HEK293T (cell line): ENCODE results near the gene DOK1.

Source experiments
- ARNT ChIP-seq: fragments of 450-650 bp; IDR thresholded peaks from 2 replicates; pipeline ENCODE4 v1.6.1; 2017; ENCODE audit warnings: mild to moderate bottlenecking
- BHLHE40 ChIP-seq: fragments of 450-650 bp; IDR thresholded peaks from 2 replicates; pipeline ENCODE4 v1.6.1; 2016; ENCODE audit warnings: mild to moderate bottlenecking, moderate library complexity, borderline replicate concordance
- CTBP1 ChIP-seq: fragments of 450-650 bp; IDR thresholded peaks from 2 replicates; pipeline ENCODE4 v1.6.1; 2016; ENCODE audit warnings: borderline replicate concordance
- FOXM1 ChIP-seq: fragments of 450-650 bp; IDR thresholded peaks from 2 replicates; pipeline ENCODE4 v1.6.1; 2017; ENCODE audit warnings: mild to moderate bottlenecking, borderline replicate concordance
- L3MBTL2 ChIP-seq: fragments of 450-650 bp; conservative IDR thresholded peaks from 2 replicates; pipeline ENCODE4 v1.6.1; 2016; ENCODE audit warnings: mild to moderate bottlenecking
- NFRKB ChIP-seq: fragments of 450-650 bp; IDR thresholded peaks from 2 replicates; pipeline ENCODE4 v1.6.1; 2016; ENCODE audit warnings: mild to moderate bottlenecking, moderate library complexity
- SP1 ChIP-seq: fragments of 450-650 bp; IDR thresholded peaks from 2 replicates; pipeline ENCODE4 v1.6.1; 2017
- SUZ12 ChIP-seq: fragments of 450-650 bp; IDR thresholded peaks from 2 replicates; pipeline ENCODE4 v1.6.1; 2016; ENCODE audit warnings: mild to moderate bottlenecking

GRCh38 chr2:74606927-74607326 lies 52.4 kb downstream of the DOK1 start:
- no peak for TF ChIP-seq SUZ12
- TF ChIP-seq CTBP1: no peak
- no peak for TF ChIP-seq BHLHE40
- no peak for TF ChIP-seq SP1
- TF ChIP-seq L3MBTL2: no peak
- TF ChIP-seq FOXM1: no peak
- TF ChIP-seq ARNT: no peak
- no peak for TF ChIP-seq NFRKB
